SU-DHL-6 (cell line): ENCODE results near the gene LRRK1.

Experiments
- EZH2phosphoT487 ChIP-seq: fragments of 200-600 bp; sonication (generic), shearing (Covaris generic); conservative IDR thresholded peaks from 2 replicates; pipeline ENCODE4 v1.6.1; 2018; ENCODE audit warnings: mild to moderate bottlenecking, antibody characterized with exemption, low read length, moderate library complexity, mixed read lengths
- TF ChIP-seq, protein P1 (sequence below): fragments of 200-600 bp; sonication (generic); IDR thresholded peaks from one replicate; pipeline ENCODE4 v1.5.1; 2017; ENCODE audit warnings: antibody characterized with exemption, mild to moderate bottlenecking, low read length, moderate library complexity; ENCODE audit not compliant: insufficient read depth, poor library complexity, severe bottlenecking

DNA sequence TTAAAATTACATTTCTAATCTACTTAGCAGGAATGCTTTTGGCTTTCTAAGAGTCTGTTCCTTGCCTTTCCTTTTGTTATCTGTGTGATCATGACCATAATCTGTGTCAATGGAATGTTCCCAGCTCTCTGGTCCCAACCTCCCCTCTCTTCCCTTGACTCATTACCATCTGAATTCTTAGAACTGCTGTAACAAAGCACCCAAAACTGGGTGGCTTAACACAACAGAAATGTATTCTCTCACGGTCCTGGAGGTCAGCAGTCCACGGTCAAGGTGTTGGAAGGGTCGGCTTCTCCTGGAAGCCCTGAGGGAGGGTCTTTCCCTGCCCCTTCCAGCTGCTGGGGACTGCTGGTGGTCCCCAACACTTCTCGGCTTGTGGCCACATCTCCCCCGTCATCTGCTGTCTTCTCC, 81.1 kb downstream of the LRRK1 start:
- TF ChIP-seq, protein P1, sequence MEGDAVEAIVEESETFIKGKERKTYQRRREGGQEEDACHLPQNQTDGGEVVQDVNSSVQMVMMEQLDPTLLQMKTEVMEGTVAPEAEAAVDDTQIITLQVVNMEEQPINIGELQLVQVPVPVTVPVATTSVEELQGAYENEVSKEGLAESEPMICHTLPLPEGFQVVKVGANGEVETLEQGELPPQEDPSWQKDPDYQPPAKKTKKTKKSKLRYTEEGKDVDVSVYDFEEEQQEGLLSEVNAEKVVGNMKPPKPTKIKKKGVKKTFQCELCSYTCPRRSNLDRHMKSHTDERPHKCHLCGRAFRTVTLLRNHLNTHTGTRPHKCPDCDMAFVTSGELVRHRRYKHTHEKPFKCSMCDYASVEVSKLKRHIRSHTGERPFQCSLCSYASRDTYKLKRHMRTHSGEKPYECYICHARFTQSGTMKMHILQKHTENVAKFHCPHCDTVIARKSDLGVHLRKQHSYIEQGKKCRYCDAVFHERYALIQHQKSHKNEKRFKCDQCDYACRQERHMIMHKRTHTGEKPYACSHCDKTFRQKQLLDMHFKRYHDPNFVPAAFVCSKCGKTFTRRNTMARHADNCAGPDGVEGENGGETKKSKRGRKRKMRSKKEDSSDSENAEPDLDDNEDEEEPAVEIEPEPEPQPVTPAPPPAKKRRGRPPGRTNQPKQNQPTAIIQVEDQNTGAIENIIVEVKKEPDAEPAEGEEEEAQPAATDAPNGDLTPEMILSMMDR = no peak
- TF ChIP-seq EZH2phosphoT487 = no peak
